ENCODE results near the gene TTC5. TPM values are rescaled to one million over a fixed set of nuclear protein-coding genes. Genes with fewer than 3 reads are reported as not detected.
A peak's percentile ranks its signal among the peaks of the same experiment; 100 is the strongest.

Gene TTC5
- total and polyA plus RNA-seq, 2 donors (not counting 3 experiments of a cell fraction or from before 2014, with no cell fraction given) = 10.9 to 22.9 TPM

- Histone ChIP-seq H3K27ac (ENCODE audit: insufficient read depth, low read depth, low read length) (no peak overlapping the region), H3K4me1 (ENCODE audit: control insufficient read depth, extremely low read depth, insufficient read depth, low read length) (peaks cover 19% of the 10 kb centered on the region), H3K9ac (replicated peaks; ENCODE audit: extremely low read depth, insufficient read depth, low read length) (no peak overlapping the region), H3K9me1 (replicated peaks; ENCODE audit: control insufficient read depth, extremely low read depth, insufficient read depth, low read length) (no peaks in the 10 kb centered on the region), H3K4me3 (replicated peaks in 1 of 3; ENCODE audit: insufficient read depth in 1 of 3, low read depth in 1 of 3, low read length in 3 of 3) (no peak overlapping the region), H2AFZ (ENCODE audit: low read depth, low read length) (no peak overlapping the region), H3K9me3 (replicated peaks; ENCODE audit: control insufficient read depth, insufficient read depth, low read length) (no peaks in the 10 kb centered on the region), H3K27me3 (ENCODE audit: control insufficient read depth in 2 of 2, insufficient read depth in 2 of 2, low read length in 2 of 2) (peaks cover 2% of the 10 kb centered on the region in 2 experiments), H3K36me3 (ENCODE audit: control insufficient read depth in 2 of 2, extremely low read depth in 1 of 2, insufficient read depth in 2 of 2, low read length in 2 of 2) (peaks cover 0 to 1% of the 10 kb centered on the region in 2 experiments), H3K4me2 (ENCODE audit: insufficient read depth, low read length) (no peak overlapping the region), H4K20me1 (replicated peaks; ENCODE audit: control insufficient read depth, extremely low read depth, insufficient read depth, low read length) (no peaks in the 10 kb centered on the region), H3K79me2 (ENCODE audit: control insufficient read depth, insufficient read depth, low read length) (peaks cover 42% of the 10 kb centered on the region)
- dilution Hi-C loops (cut with MboI; ENCODE audit: extremely low pct_ligation_motif_present, low sequenced_read_pairs) (no loop called here), intact Hi-C loops (cut with micrococcal nuclease) (no loop called here)
- ChIA-PET CTCF (interaction anchor here (2.2 kb wide), 1 partner anchor 8 kb away, joined by 25 read pairs; the partner anchor contains the start of gene PARP2), POLR2A (interaction anchor here (2.2 kb wide), 1 partner anchor 8 kb away, joined by 30 read pairs; the partner anchor contains the start of gene PARP2)
- no TSS peak for BruUV-seq (replicated peaks)
- FAIRE-seq (no peak), DNase-seq (ENCODE audit: low read depth, low spot score) (no peak)
- no peak for TF ChIP-seq POLR2A (IDR thresholded peaks at IDR 0.05; ENCODE audit: low read depth, low read length)
- TF ChIP-seq CTCF (IDR thresholded peaks at IDR 0.05; ENCODE audit: extremely low read depth in 1 of 2, insufficient read depth in 1 of 2, low read depth in 1 of 2, low read length in 2 of 2) = no peak
- TF ChIP-seq, protein P1, sequence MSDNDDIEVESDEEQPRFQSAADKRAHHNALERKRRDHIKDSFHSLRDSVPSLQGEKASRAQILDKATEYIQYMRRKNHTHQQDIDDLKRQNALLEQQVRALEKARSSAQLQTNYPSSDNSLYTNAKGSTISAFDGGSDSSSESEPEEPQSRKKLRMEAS (IDR thresholded peaks at IDR 0.05; ENCODE audit: insufficient read depth, insufficient read length) = no peak
These were observed 28.3 kb upstream of the TTC5 start for GRCh38 chr14:20334017-20334416.

DNA sequence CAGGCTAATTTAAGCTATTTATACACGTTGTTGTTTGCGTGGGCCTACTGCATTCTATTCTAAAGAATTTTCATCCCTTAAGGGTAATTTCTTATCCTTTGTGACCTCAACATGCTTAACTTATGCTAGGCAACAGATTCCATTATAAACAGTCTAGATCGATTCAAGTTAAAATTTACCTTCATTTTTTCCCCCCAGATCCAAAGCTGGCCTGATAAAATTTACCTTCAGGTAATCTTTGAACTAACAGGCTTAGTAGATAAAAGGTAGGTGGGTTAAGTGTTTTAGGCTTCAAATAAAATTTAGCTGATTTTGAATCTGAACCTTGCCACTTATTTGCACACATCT, 27.7 kb upstream of the TTC5 start:
- no peak for FAIRE-seq
- intact Hi-C loops (cut with micrococcal nuclease) = loop anchor here (1.0 to 2.0 kb wide), 4 partner anchors 9 to 351 kb away; partner anchors contain the start of genes APEX1, OSGEP, RNASE4 and TEP1
- H3K79me2 ChIP-seq (ENCODE audit: control insufficient read depth, insufficient read depth, low read length) = peaks cover 48% of the 10 kb centered on the region
- H3K36me3 ChIP-seq (ENCODE audit: control insufficient read depth in 2 of 2, extremely low read depth in 1 of 2, insufficient read depth in 2 of 2, low read length in 2 of 2) = peaks cover 0 to 6% of the 10 kb centered on the region in 2 experiments
- ChIA-PET POLR2A (interaction anchor here (1.4 to 2.2 kb wide), 2 partner anchors 9 to 136 kb away, joined by 3 to 30 read pairs; partner anchors contain the start of gene PARP2), CTCF (interaction anchor here (1.5 to 2.2 kb wide), 2 partner anchors 9 to 82 kb away, joined by 8 to 25 read pairs; partner anchors contain the start of gene PARP2)
- DNase-seq (ENCODE audit: low read depth, low spot score) = no peak
- dilution Hi-C loops (cut with MboI; ENCODE audit: extremely low pct_ligation_motif_present, low sequenced_read_pairs) = no loop called here
- no peaks in the 10 kb centered on the region for H4K20me1 ChIP-seq (replicated peaks; ENCODE audit: control insufficient read depth, extremely low read depth, insufficient read depth, low read length)
- H3K9me3 ChIP-seq (replicated peaks; ENCODE audit: control insufficient read depth, insufficient read depth, low read length) = no peaks in the 10 kb centered on the region
- peaks cover 2% of the 10 kb centered on the region in 2 experiments for H3K27me3 ChIP-seq (ENCODE audit: control insufficient read depth in 2 of 2, insufficient read depth in 2 of 2, low read length in 2 of 2)
- BruUV-seq (replicated peaks) = TSS peak; percentile 87
- H3K4me1 ChIP-seq (ENCODE audit: control insufficient read depth, extremely low read depth, insufficient read depth, low read length) = peaks cover 19% of the 10 kb centered on the region
- peak overlapping the region; percentile 68 for H3K4me2 ChIP-seq (ENCODE audit: insufficient read depth, low read length)
- no peak for TF ChIP-seq MYC (IDR thresholded peaks at IDR 0.05; ENCODE audit: low read depth, low read length)
- TF ChIP-seq POLR2AphosphoS5 (IDR thresholded peaks at IDR 0.05; ENCODE audit: insufficient read depth, low read depth, low read length) = no peak
- TF ChIP-seq GATA2 (IDR thresholded peaks at IDR 0.05; ENCODE audit: insufficient read depth, insufficient read length, low read depth, low read length) = no peak
- no peak for TF ChIP-seq JUN (IDR thresholded peaks at IDR 0.05; ENCODE audit: borderline replicate concordance, insufficient read depth, insufficient read length, low read depth)
- no peak for TF ChIP-seq POLR2A (IDR thresholded peaks at IDR 0.05; ENCODE audit: low read depth, low read length)
- TF ChIP-seq FOS (IDR thresholded peaks at IDR 0.05; ENCODE audit: borderline replicate concordance, insufficient read depth, low read length) = no peak
- TF ChIP-seq, protein P1 (IDR thresholded peaks at IDR 0.05; ENCODE audit: insufficient read depth, insufficient read length) = no peak
- no peak for TF ChIP-seq EZH2 (IDR thresholded peaks at IDR 0.05; ENCODE audit: borderline replicate concordance, low read depth, low read length, severe bottlenecking)
- TF ChIP-seq CTCF (IDR thresholded peaks at IDR 0.05; ENCODE audit: extremely low read depth in 1 of 2, insufficient read depth in 1 of 2, low read depth in 1 of 2, low read length in 2 of 2) = no peak
- H2AFZ ChIP-seq (ENCODE audit: low read depth, low read length) = peak overlapping the region; percentile 66
- peak overlapping the region; percentile 71 for H3K27ac ChIP-seq (ENCODE audit: insufficient read depth, low read depth, low read length)
- peak overlapping the region; percentile 48 to 93 (median 65) for H3K4me3 ChIP-seq (replicated peaks in 1 of 3; ENCODE audit: insufficient read depth in 1 of 3, low read depth in 1 of 3, low read length in 3 of 3)
- no peaks in the 10 kb centered on the region for H3K9me1 ChIP-seq (replicated peaks; ENCODE audit: control insufficient read depth, extremely low read depth, insufficient read depth, low read length)
- peak overlapping the region; percentile 83 for H3K9ac ChIP-seq (replicated peaks; ENCODE audit: extremely low read depth, insufficient read depth, low read length)

All from endothelial cell of umbilical vein (primary cell).